ENCODE results near the gene TNXB.

Gene TNXB

DNA sequence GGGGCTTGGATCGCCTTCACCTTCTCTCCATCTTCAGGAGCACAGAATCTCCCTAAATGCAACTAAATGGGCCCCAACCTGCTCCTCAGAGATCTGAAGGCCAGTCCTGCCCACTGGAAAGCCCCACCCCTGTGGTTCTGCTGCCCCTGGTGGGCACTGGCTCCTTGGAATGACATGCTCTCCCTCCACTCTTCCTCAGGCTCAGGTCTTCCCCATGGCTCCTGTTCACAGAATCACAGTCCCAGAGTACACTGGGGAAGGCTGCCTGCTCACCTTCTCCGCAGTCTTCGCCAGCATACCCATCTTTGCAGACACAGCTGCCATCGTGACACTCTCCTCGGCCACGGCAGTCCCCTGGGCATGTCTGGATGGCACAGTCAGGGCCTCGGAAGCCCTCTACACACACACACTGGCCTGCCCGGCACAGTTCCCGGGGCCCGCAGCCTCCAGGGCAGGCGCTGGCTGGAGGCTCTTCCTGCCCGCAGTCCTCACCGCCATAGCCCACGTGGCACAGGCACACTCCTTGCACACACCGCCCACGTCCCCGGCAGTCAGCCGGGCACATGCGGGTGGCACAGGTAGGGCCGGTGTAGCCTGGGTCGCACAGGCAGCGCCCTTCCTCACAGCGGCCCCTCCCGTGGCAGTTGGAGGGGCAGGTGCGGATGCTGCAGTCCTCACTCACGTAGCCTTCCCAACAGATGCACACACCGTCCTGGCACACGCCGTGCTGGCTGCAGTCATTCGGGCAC, 13.6 kb downstream of the TNXB start:
- Histone ChIP-seq H3K36me3 (ENCODE audit: insufficient read depth) (no peaks in the 10 kb centered on the region), H3K79me2 (ENCODE audit: insufficient read depth, low read depth) (no peaks in the 10 kb centered on the region), H3K9ac (no peak overlapping the region), H3K27me3 (ENCODE audit: insufficient read depth, low read depth) (peaks cover 22% of the 10 kb centered on the region; the same call in 1 of the 2 replicates), H2AFZ (ENCODE audit: low read depth) (no peak overlapping the region), H3K4me3 (IDR thresholded peaks at IDR 0.05; ENCODE audit: insufficient read depth, low read depth, low read length) (no peak overlapping the region), H3K4me2 (no peak overlapping the region), H4K20me1 (ENCODE audit: insufficient read depth) (no peaks in the 10 kb centered on the region), H3K4me1 (ENCODE audit: low read depth, poor library complexity, severe bottlenecking) (no peaks in the 10 kb centered on the region), H3K27ac (no peak overlapping the region)
- TF ChIP-seq, protein P1, sequence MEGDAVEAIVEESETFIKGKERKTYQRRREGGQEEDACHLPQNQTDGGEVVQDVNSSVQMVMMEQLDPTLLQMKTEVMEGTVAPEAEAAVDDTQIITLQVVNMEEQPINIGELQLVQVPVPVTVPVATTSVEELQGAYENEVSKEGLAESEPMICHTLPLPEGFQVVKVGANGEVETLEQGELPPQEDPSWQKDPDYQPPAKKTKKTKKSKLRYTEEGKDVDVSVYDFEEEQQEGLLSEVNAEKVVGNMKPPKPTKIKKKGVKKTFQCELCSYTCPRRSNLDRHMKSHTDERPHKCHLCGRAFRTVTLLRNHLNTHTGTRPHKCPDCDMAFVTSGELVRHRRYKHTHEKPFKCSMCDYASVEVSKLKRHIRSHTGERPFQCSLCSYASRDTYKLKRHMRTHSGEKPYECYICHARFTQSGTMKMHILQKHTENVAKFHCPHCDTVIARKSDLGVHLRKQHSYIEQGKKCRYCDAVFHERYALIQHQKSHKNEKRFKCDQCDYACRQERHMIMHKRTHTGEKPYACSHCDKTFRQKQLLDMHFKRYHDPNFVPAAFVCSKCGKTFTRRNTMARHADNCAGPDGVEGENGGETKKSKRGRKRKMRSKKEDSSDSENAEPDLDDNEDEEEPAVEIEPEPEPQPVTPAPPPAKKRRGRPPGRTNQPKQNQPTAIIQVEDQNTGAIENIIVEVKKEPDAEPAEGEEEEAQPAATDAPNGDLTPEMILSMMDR (conservative IDR thresholded peaks at IDR 0.05; ENCODE audit: low read depth, low read length), result no peak

DNA sequence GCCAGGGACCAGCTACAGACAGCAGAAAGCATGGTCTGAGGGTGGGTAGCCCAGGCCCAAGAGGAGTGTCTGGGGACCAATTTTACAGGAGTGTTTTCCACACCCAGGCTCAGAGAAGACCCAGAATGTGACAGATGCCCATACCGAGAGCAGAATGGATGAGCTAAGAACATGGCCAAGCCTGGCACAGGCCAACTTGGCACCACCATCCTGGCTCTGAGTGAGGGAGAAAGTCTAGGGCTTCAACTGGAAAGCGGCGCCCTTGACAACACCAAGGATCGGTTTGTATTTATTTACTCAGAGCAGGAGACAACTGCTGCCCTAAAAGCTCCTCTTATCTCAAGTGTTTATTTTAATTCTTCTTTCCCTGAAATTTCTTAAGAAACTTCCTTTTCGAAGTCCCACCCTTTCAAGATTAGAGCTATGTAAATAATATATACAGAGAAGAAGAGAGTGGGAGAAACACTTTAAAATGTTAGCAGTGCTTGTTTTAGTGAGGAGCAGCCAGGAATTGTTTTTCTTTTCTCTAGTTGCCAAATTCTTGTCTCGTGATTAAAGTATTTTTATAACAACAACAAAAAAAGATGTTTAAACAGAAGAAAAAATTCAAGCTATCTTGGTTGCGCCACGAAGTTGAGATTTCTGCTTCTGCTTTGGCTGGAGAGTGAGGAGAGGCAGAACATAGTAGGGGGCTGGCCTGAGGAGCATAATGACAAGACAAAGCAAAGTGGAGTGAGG, 16.2 kb downstream of the TNXB start:
- no peak overlapping the region for H3K27ac ChIP-seq

DNA sequence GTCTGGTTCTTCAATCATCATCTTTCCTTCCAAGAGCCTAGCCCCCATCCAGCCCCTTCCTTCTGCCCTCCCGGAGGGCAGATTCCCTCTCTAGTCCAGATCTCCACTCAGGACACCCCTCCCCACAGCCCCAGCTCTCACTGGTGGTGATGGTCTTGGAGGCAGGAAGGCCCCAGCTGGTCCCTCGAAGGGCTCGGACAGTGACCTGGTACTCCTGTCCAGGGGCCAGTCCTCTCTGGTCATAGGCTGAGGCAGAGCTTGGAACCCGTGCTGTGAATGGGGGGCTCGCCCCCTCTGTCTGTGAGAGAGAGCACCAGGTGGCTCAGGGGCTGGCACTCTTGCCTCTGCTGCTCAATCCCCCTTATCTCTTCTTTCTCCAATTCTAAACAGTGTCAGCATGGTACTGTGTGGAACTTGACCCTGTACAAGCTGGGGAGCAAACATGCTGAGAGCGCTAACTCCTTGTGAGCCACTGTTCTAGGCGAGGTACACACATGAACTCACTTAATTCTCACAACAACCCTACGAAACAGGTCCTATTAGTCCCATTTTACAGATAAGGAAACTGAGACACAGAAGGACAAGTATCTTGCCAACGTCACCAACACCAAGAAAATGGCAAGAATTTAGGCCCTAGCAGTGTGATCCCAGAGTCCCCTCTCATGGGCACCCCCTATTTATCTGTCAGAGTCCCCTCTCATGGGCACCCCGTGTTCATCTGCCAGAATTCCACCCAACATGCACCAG, 19.9 kb downstream of the TNXB start:
- H3K36me3 ChIP-seq (ENCODE audit: insufficient read depth), result no peaks in the 10 kb centered on the region
- H3K4me2 ChIP-seq, result no peak overlapping the region
- TF ChIP-seq, protein P1 (conservative IDR thresholded peaks at IDR 0.05; ENCODE audit: low read depth, low read length), result no peak
- no peak overlapping the region for H3K27ac ChIP-seq
- H3K9ac ChIP-seq, result no peak overlapping the region
- no peak overlapping the region for H2AFZ ChIP-seq (ENCODE audit: low read depth)
- peaks cover 11% of the 10 kb centered on the region for H3K4me1 ChIP-seq (ENCODE audit: low read depth, poor library complexity, severe bottlenecking)
- H4K20me1 ChIP-seq (ENCODE audit: insufficient read depth), result no peaks in the 10 kb centered on the region
- peaks cover 51% of the 10 kb centered on the region; the same call in 1 of the 2 replicates for H3K27me3 ChIP-seq (ENCODE audit: insufficient read depth, low read depth)
- no peaks in the 10 kb centered on the region for H3K79me2 ChIP-seq (ENCODE audit: insufficient read depth, low read depth)
- H3K4me3 ChIP-seq (IDR thresholded peaks at IDR 0.05; ENCODE audit: insufficient read depth, low read depth, low read length), result no peak overlapping the region

More for the DNA sequence above, 16.2 kb downstream of the TNXB start:
- TF ChIP-seq, protein P1 (conservative IDR thresholded peaks at IDR 0.05; ENCODE audit: low read depth, low read length), result no peak
- Histone ChIP-seq H3K27me3 (ENCODE audit: insufficient read depth, low read depth) (peaks cover 32% of the 10 kb centered on the region; the same call in 1 of the 2 replicates), H3K79me2 (ENCODE audit: insufficient read depth, low read depth) (no peaks in the 10 kb centered on the region), H3K9ac (no peak overlapping the region), H3K4me3 (IDR thresholded peaks at IDR 0.05; ENCODE audit: insufficient read depth, low read depth, low read length) (no peak overlapping the region), H3K36me3 (ENCODE audit: insufficient read depth) (no peaks in the 10 kb centered on the region), H3K4me1 (ENCODE audit: low read depth, poor library complexity, severe bottlenecking) (no peaks in the 10 kb centered on the region), H2AFZ (ENCODE audit: low read depth) (no peak overlapping the region), H3K4me2 (no peak overlapping the region), H4K20me1 (ENCODE audit: insufficient read depth) (no peaks in the 10 kb centered on the region)

DNA sequence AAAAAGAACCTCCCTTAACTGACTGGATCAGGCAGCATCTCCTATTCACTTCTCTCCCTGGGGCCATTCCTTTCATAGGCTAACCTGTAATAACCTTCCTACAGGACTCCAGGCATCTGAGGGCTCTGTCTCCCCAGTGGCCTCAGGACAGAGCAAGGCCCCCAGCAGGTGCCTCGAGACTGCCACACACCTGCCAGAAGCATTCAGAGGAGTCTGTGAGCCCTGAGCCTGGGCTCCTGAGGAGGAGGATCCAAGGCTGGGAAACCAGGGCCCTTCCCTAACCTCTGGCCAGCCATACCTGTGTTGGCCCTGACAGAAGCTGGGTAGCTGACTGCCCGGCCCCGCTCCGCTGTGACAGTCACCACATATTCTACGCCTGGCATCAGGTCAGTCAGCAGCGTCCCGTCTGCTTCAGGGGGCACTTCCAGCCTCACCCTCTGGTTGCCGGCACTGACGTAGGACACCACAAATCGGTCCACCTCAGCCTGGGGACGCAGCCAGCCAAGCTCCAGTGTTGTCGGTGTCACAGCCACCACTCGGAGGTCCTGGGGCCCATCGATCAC, 20.6 kb downstream of the TNXB start:
- Histone ChIP-seq H3K36me3 (ENCODE audit: insufficient read depth) (no peaks in the 10 kb centered on the region), H3K27me3 (ENCODE audit: insufficient read depth, low read depth) (peaks cover 54% of the 10 kb centered on the region; the same call in 1 of the 2 replicates), H3K4me1 (ENCODE audit: low read depth, poor library complexity, severe bottlenecking) (peaks cover 11% of the 10 kb centered on the region), H4K20me1 (ENCODE audit: insufficient read depth) (no peaks in the 10 kb centered on the region), H3K9ac (no peak overlapping the region), H2AFZ (ENCODE audit: low read depth) (no peak overlapping the region), H3K4me2 (no peak overlapping the region), H3K27ac (no peak overlapping the region), H3K79me2 (ENCODE audit: insufficient read depth, low read depth) (no peaks in the 10 kb centered on the region), H3K4me3 (IDR thresholded peaks at IDR 0.05; ENCODE audit: insufficient read depth, low read depth, low read length) (no peak overlapping the region)
- TF ChIP-seq, protein P1 (conservative IDR thresholded peaks at IDR 0.05; ENCODE audit: low read depth, low read length), result no peak

Measured in KMS-11 (cell line).